Calu3 (cell line): Measurements from ENCODE around the gene TYROBP. TPM values are rescaled to one million over a fixed set of nuclear protein-coding genes. Genes with fewer than 3 reads are reported as not detected.

Experiments used
- BruUV-seq: library from RNA; stranded (reverse); fragments of 400-500 nt; replicated peaks from 2 replicates; lab custom pipeline; 2021; lab: Mats Ljungman, UMichigan
- CTCF ChIA-PET: fragments of 300-600 bp; sonication (Branson Sonifier 250); formaldehyde crosslinking; loops from one replicate; lab custom pipeline; 2022; ENCODE audit warnings: antibody characterized with exemption; lab: Charles Lee
- DNase-seq: peaks from one replicate; pipeline ENCODE4 v3.0.0; 2022
- H3K27ac Mint-ChIP-seq: one replicate; pipeline ENCODE4 v1.8.0; 2022; ENCODE audit warnings: mixed read lengths; ENCODE audit not compliant: unreplicated experiment
- H3K27me3 Mint-ChIP-seq: one replicate; pipeline ENCODE4 v1.8.0; 2022; ENCODE audit warnings: mixed read lengths; ENCODE audit not compliant: unreplicated experiment
- H3K36me3 Mint-ChIP-seq: one replicate; pipeline ENCODE4 v1.8.0; 2022; ENCODE audit warnings: mild to moderate bottlenecking, moderate library complexity, mixed read lengths; ENCODE audit not compliant: insufficient read depth, unreplicated experiment
- H3K4me1 Mint-ChIP-seq: one replicate; pipeline ENCODE4 v1.8.0; 2022; ENCODE audit warnings: mild to moderate bottlenecking, low read depth, mixed read lengths; ENCODE audit not compliant: unreplicated experiment
- H3K4me3 Mint-ChIP-seq: one replicate; pipeline ENCODE4 v1.8.0; 2022; ENCODE audit warnings: mild to moderate bottlenecking, low read depth, moderate library complexity, mixed read lengths; ENCODE audit not compliant: unreplicated experiment
- H3K9me3 Mint-ChIP-seq: one replicate; pipeline ENCODE4 v1.8.0; 2022; ENCODE audit warnings: low read depth, mixed read lengths; ENCODE audit not compliant: unreplicated experiment
- intact Hi-C: fragments of 100-400 bp; cut with micrococcal nuclease; formaldehyde crosslinking; loops from one replicate; pipeline ENCODE4 v1.10.0; 2022; ENCODE audit not compliant: unreplicated experiment
- total RNA-seq: library from RNA; stranded (reverse); gene quantifications from 2 replicates; pipeline ENCODE4 v1.2.3, GENCODE V29; 2022
- TF ChIP-seq, protein P1 (sequence below): fragments of 200-600 bp; IDR thresholded peaks from one replicate; pipeline ENCODE4 v1.8.0; 2022; ENCODE audit warnings: antibody characterized with exemption; ENCODE audit not compliant: unreplicated experiment

TYROBP gene
- total RNA-seq, 1 experiment from 2014 or later, result not detected

- H3K9me3 Mint-ChIP-seq, result no peaks in the 10 kb centered on the region
- peaks cover 9% of the 10 kb centered on the region for H3K4me1 Mint-ChIP-seq
- BruUV-seq, result no TSS peak
- TF ChIP-seq, protein P1, sequence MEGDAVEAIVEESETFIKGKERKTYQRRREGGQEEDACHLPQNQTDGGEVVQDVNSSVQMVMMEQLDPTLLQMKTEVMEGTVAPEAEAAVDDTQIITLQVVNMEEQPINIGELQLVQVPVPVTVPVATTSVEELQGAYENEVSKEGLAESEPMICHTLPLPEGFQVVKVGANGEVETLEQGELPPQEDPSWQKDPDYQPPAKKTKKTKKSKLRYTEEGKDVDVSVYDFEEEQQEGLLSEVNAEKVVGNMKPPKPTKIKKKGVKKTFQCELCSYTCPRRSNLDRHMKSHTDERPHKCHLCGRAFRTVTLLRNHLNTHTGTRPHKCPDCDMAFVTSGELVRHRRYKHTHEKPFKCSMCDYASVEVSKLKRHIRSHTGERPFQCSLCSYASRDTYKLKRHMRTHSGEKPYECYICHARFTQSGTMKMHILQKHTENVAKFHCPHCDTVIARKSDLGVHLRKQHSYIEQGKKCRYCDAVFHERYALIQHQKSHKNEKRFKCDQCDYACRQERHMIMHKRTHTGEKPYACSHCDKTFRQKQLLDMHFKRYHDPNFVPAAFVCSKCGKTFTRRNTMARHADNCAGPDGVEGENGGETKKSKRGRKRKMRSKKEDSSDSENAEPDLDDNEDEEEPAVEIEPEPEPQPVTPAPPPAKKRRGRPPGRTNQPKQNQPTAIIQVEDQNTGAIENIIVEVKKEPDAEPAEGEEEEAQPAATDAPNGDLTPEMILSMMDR, result no peak
- no peak overlapping the region for H3K4me3 Mint-ChIP-seq
- H3K27me3 Mint-ChIP-seq, result peaks cover 20% of the 10 kb centered on the region
- H3K27ac Mint-ChIP-seq, result no peak overlapping the region
- H3K36me3 Mint-ChIP-seq, result peaks cover 3% of the 10 kb centered on the region
- DNase-seq, result no peak
- intact Hi-C loops, result no loop called here
- CTCF ChIA-PET, result no interaction called here
Observed at GRCh38 chr19:35907377-35907745, 734 bp downstream of the TYROBP start.

DNA sequence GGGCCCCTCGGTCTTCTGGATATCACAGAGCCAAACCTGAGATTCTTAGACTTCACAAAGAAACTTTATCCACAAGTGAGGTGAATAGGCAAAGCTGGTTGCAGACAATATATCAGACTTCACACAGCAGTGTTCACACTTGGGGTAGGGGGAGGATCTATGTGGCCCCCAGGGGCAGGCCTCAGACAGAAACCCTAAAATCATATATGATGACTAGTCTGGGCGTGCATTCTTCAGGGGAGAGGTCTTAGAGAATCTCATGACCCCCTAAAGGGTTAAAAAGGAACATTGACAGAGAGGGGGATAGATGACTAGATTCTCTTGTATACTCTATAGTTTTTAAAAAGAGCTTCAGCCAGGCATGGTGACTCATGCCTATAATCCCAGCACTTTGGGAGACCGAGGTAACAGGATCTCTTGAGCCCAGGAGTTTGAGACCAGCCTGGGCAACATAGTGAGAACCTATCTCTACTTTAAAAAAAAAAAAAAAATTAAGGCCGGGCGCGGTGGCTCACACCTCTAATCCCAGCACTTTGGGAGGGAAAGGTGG lies 2.8 kb downstream of the TYROBP start:
- H3K9me3 Mint-ChIP-seq, result no peaks in the 10 kb centered on the region
- CTCF ChIA-PET, result interaction anchor here (1.3 kb wide), 2 partner anchors 21 to 26 kb away, joined by 3 read pairs; no protein-coding TSS in a partner anchor
- H3K4me1 Mint-ChIP-seq, result peaks cover 9% of the 10 kb centered on the region
- intact Hi-C loops, result no loop called here
- no TSS peak for BruUV-seq
- H3K27me3 Mint-ChIP-seq, result peaks cover 32% of the 10 kb centered on the region
- no peak for DNase-seq
- no peak overlapping the region for H3K27ac Mint-ChIP-seq
- peaks cover 10% of the 10 kb centered on the region for H3K36me3 Mint-ChIP-seq
- no peak overlapping the region for H3K4me3 Mint-ChIP-seq
- TF ChIP-seq, protein P1, result no peak

DNA sequence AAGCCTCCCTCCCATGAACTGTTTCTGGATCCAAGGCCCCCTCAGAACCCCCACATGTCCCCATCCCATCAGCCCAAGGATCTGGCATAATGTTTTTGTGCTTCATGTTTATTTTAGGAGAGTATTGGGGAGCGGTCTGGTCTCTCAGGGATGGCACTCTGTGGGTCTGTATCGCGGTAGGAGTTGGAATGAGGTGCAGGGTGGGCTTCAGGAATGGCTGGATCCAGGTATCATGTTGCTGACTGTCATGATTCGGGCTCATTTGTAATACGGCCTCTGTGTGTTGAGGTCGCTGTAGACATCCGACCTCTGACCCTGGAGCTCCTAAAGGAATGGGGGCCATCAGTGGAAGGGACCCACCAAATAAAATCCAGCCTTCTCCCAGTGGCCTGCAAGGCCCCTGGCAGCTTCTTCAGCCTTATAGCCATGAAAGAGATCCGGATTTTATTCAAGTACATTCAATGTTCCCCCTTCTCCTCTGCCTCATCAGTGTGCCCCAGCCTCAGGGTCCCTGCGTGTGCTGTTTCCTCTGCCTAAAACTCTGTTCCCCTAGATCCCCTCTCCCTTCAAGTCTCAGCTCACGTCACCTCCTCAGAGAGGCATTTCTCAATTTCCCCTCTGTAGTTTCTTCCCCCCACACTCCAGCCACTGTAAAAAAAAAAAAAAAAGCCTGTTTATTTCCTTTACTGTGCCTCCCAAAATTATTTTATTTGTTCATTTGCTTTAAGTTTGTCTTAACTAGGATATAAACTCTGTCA lies 3.6 kb downstream of the TYROBP start:
- Mint-ChIP-seq H3K27me3 (peaks cover 32% of the 10 kb centered on the region), H3K9me3 (no peaks in the 10 kb centered on the region), H3K4me1 (peaks cover 9% of the 10 kb centered on the region), H3K27ac (no peak overlapping the region), H3K36me3 (peaks cover 18% of the 10 kb centered on the region), H3K4me3 (no peak overlapping the region)
- no peak for DNase-seq
- intact Hi-C loops, result no loop called here
- BruUV-seq, result no TSS peak
- CTCF ChIA-PET, result interaction anchor here (1.3 kb wide), 1 partner anchor 22 kb away, joined by 3 read pairs; no protein-coding TSS in a partner anchor
- TF ChIP-seq, protein P1, result no peak

DNA sequence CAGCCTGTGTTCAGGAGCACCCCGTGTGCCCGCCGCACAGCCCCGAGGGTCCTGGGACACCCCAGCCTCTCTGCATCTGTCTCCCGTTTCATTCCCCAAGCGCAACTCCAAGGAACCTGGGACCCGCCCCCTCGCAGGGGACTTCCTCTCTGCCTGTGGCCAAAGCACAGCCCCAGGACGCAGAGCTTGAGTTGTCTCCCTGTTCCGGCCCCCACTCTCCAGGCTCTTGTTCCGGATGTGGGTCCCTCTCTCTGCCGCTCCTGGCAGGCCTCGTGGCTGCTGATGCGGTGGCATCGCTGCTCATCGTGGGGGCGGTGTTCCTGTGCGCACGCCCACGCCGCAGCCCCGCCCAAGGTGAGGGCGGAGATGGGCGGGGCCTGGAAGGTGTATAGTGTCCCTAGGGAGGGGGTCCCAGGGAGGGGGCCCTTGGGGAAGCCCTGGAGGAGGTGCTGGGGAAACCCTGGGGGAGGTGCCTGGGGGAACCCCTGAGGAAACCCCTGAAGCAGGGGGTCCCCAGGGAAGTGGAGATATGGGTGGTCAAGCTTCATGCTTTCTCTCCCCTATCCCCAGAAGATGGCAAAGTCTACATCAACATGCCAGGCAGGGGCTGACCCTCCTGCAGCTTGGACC lies 4.4 kb downstream of the TYROBP start:
- peak overlapping the region; percentile 64 for H3K4me3 Mint-ChIP-seq
- CTCF ChIA-PET, result no interaction called here
- no peak overlapping the region for H3K27ac Mint-ChIP-seq
- TF ChIP-seq, protein P1, result no peak
- peak; percentile 62 for DNase-seq
- H3K9me3 Mint-ChIP-seq, result no peaks in the 10 kb centered on the region
- H3K4me1 Mint-ChIP-seq, result peaks cover 9% of the 10 kb centered on the region
- H3K27me3 Mint-ChIP-seq, result peaks cover 32% of the 10 kb centered on the region
- BruUV-seq, result no TSS peak
- intact Hi-C loops, result no loop called here
- H3K36me3 Mint-ChIP-seq, result peaks cover 26% of the 10 kb centered on the region
